Endothelial cell of umbilical vein (primary cell): ENCODE data around the gene RABGGTA. TPM values are rescaled to one million over a fixed set of nuclear protein-coding genes. Genes with fewer than 3 reads are reported as not detected.
A peak's percentile ranks its signal among the peaks of the same experiment; 100 is the strongest.

Source experiments
- BruUV-seq: library from RNA; stranded (reverse); fragments of 400-500 nt; replicated peaks from 2 replicates; lab custom pipeline; 2021; lab: Mats Ljungman, UMichigan
- CTCF ChIA-PET: fragments of 300-600, 350-600 bp; sonication (Branson Sonifier 250); formaldehyde crosslinking; loops from one replicate; lab custom pipeline; 2021; ENCODE audit warnings: antibody characterized with exemption, inconsistent platforms; lab: Charles Lee
- POLR2A ChIA-PET: fragments of 300-600, 350-600 bp; sonication (Branson Sonifier 250); formaldehyde crosslinking; loops from one replicate; lab custom pipeline; 2021; ENCODE audit warnings: antibody characterized with exemption, inconsistent platforms; lab: Charles Lee
- DNase-seq: peaks from one replicate; pipeline ENCODE4 v3.0.0-alpha.2; 2011; ENCODE audit warnings: low read depth, low spot score
- FAIRE-seq: peaks from 2 replicates; lab custom pipeline; 2011; peaks lifted over from hg19 to GRCh38; lab: Jason Lieb, UNC
- H2AFZ ChIP-seq: 2 replicates; pipeline ENCODE4 v1.6.0; 2012; ENCODE audit warnings: low read depth, low read length, control low read depth, inconsistent platforms
- H3K27ac ChIP-seq: 2 replicates; pipeline ENCODE4 v1.5.1; 2011; ENCODE audit warnings: low read depth, mild to moderate bottlenecking, control low read depth, low read length, moderate library complexity; ENCODE audit not compliant: insufficient read depth
- H3K27me3 ChIP-seq, 2 experiments: 2 replicates each; pipeline versions ENCODE4 v1.6.0 to v1.6.1; 2011; ENCODE audit warnings: low read length in 2 of 2, mixed read lengths in 1 of 2; ENCODE audit not compliant: control insufficient read depth in 2 of 2, insufficient read depth in 2 of 2
- H3K36me3 ChIP-seq, 2 experiments: 2 replicates in 1 of 2; 3 replicates in 1 of 2; pipeline ENCODE4 v1.5.1; 2011; ENCODE audit warnings: low read length in 2 of 2, mild to moderate bottlenecking in 1 of 2, moderate library complexity in 1 of 2; ENCODE audit not compliant: control insufficient read depth in 2 of 2, insufficient read depth in 2 of 2; ENCODE audit errors: extremely low read depth in 1 of 2
- H3K4me1 ChIP-seq: 3 replicates; pipeline ENCODE4 v1.5.1; 2011; ENCODE audit warnings: mild to moderate bottlenecking, low read length; ENCODE audit not compliant: control insufficient read depth, insufficient read depth; ENCODE audit errors: extremely low read depth
- H3K4me2 ChIP-seq: 2 replicates; pipeline ENCODE4 v1.6.1; 2011; ENCODE audit warnings: low read length, control low read depth, mixed read lengths; ENCODE audit not compliant: insufficient read depth
- H3K4me3 ChIP-seq, 3 experiments: fragments of 200-600 bp in 1 of 3; sonication (generic), shearing (Covaris generic) in 1 of 3; replicated peaks in 1 of 3; 2 replicates each; pipeline ENCODE4 v1.5.1; 2011 to 2016; ENCODE audit warnings: control low read depth in 3 of 3, low read length in 3 of 3, mild to moderate bottlenecking in 2 of 3, inconsistent platforms in 1 of 3, low read depth in 1 of 3, moderate library complexity in 1 of 3; ENCODE audit not compliant: insufficient read depth in 1 of 3
- H3K79me2 ChIP-seq: 2 replicates; pipeline ENCODE4 v1.6.0; 2012; ENCODE audit warnings: low read length, inconsistent platforms; ENCODE audit not compliant: control insufficient read depth, insufficient read depth
- H3K9ac ChIP-seq: replicated peaks from 2 replicates; pipeline ENCODE3; 2011; ENCODE audit warnings: low read length, control low read depth; ENCODE audit not compliant: insufficient read depth; ENCODE audit errors: extremely low read depth
- H3K9me1 ChIP-seq: replicated peaks from 3 replicates; pipeline ENCODE4 v1.6.0; 2011; ENCODE audit warnings: mild to moderate bottlenecking, low read length; ENCODE audit not compliant: control insufficient read depth, insufficient read depth; ENCODE audit errors: extremely low read depth
- H3K9me3 ChIP-seq: replicated peaks from 2 replicates; pipeline ENCODE4 v1.5.1; 2012; ENCODE audit warnings: low read length, inconsistent platforms; ENCODE audit not compliant: control insufficient read depth, insufficient read depth
- H4K20me1 ChIP-seq: replicated peaks from 2 replicates; pipeline ENCODE3; 2011; ENCODE audit warnings: mild to moderate bottlenecking, low read length; ENCODE audit not compliant: control insufficient read depth, insufficient read depth; ENCODE audit errors: extremely low read depth
- CTCF ChIP-seq, 2 donors: IDR thresholded peaks; 1 replicate in 1 of 2; 2 replicates in 1 of 2; pipeline ENCODE4 v1.5.1; 2011; ENCODE audit warnings: low read length in 2 of 2, mild to moderate bottlenecking in 2 of 2, moderate library complexity in 2 of 2, control low read depth in 1 of 2, inconsistent platforms in 1 of 2, low read depth in 1 of 2; ENCODE audit not compliant: insufficient read depth in 1 of 2; ENCODE audit errors: extremely low read depth in 1 of 2
- EZH2 ChIP-seq: IDR thresholded peaks from 2 replicates; pipeline ENCODE4 v1.6.1; 2012; ENCODE audit warnings: borderline replicate concordance, low read depth, mild to moderate bottlenecking, moderate library complexity, low read length, inconsistent platforms; ENCODE audit not compliant: severe bottlenecking
- FOS ChIP-seq: IDR thresholded peaks from 2 replicates; pipeline ENCODE4 v1.6.1; 2011; ENCODE audit warnings: mild to moderate bottlenecking, low read length, moderate library complexity, borderline replicate concordance; ENCODE audit not compliant: insufficient read depth
- GATA2 ChIP-seq: IDR thresholded peaks from 2 replicates; pipeline ENCODE4 v1.7.0; 2011; ENCODE audit warnings: low read depth, mild to moderate bottlenecking, moderate library complexity, mixed read lengths, low read length; ENCODE audit not compliant: insufficient read length, insufficient read depth
- JUN ChIP-seq: IDR thresholded peaks from 2 replicates; pipeline ENCODE4 v1.6.1; 2011; ENCODE audit warnings: borderline replicate concordance, low read depth; ENCODE audit not compliant: insufficient read length, insufficient read depth
- MAX ChIP-seq: IDR thresholded peaks from 2 replicates; pipeline ENCODE4 v1.6.1; 2011; ENCODE audit not compliant: insufficient read depth, insufficient read length
- MYC ChIP-seq: IDR thresholded peaks from one replicate; pipeline ENCODE4 v1.6.1; 2011; ENCODE audit warnings: mild to moderate bottlenecking, low read depth, low read length
- POLR2A ChIP-seq: IDR thresholded peaks from 2 replicates; pipeline ENCODE4 v1.6.1; 2012; ENCODE audit warnings: low read depth, mild to moderate bottlenecking, control low read depth, low read length
- POLR2AphosphoS5 ChIP-seq: IDR thresholded peaks from 2 replicates; pipeline ENCODE4 v1.6.1; 2012; ENCODE audit warnings: low read depth, mild to moderate bottlenecking, control low read depth, low read length, moderate library complexity; ENCODE audit not compliant: insufficient read depth
- dilution Hi-C: fragments of 300-500 bp; cut with MboI; formaldehyde crosslinking; loops from one replicate; pipeline ENCODE4 v1.15.0; 2019; ENCODE audit warnings: low sequenced_read_pairs; ENCODE audit not compliant: extremely low pct_ligation_motif_present
- intact Hi-C: fragments of 100-400 bp; cut with micrococcal nuclease; formaldehyde crosslinking; loops from one replicate; pipeline ENCODE4 v1.10.0; 2022
- polyA plus RNA-seq, 4 experiments: library from polyadenylated mRNA; depleted of rRNA in 3 of 4; stranded (reverse) in 3 of 4; unstranded in 1 of 4; fragments of >200 nt; gene quantifications; 2 replicates each; pipeline versions ENCODE4 v1.2.1 to v1.2.3, GENCODE V29; 2011 to 2012; ENCODE audit warnings: missing spikeins in 1 of 4
- total RNA-seq: library from RNA; stranded (reverse); gene quantifications from 2 replicates; pipeline ENCODE4 v1.2.3, GENCODE V29; 2021

RABGGTA gene
- total and polyA plus RNA-seq, 2 donors (not counting 3 experiments of a cell fraction or from before 2014, with no cell fraction given), result 29.3 to 80.1 TPM

- no peaks in the 10 kb centered on the region for H3K9me1 ChIP-seq
- H2AFZ ChIP-seq, result peak overlapping the region; percentile 8
- no peaks in the 10 kb centered on the region for H3K9me3 ChIP-seq
- DNase-seq, result peak; percentile 89
- ChIA-PET POLR2A (interaction anchor here (1.0 to 1.5 kb wide), 2 partner anchors 54 to 81 kb away, joined by 3 to 7 read pairs; partner anchors contain the start of genes MDP1 and TINF2), CTCF (interaction anchor here (0.5 to 5.5 kb wide), 40 partner anchors 11 to 241 kb away, joined by 3 to 199 read pairs (median 6); partner anchors contain the start of genes CHMP4A, CIDEB, DCAF11 and EMC9)
- no peaks in the 10 kb centered on the region for H4K20me1 ChIP-seq
- TF ChIP-seq POLR2A (peak; percentile 45), FOS (peak; percentile 88), MAX (peak; percentile 42), CTCF (IDR thresholded peaks at IDR 0.05; ENCODE audit: extremely low read depth in 1 of 2, insufficient read depth in 1 of 2, low read depth in 1 of 2, low read length in 2 of 2) (peak; percentile 74 to 79), GATA2 (no peak), MYC (no peak), POLR2AphosphoS5 (peak; percentile 50), JUN (peak; percentile 84), EZH2 (no peak)
- H3K27me3 ChIP-seq, result no peaks in the 10 kb centered on the region
- H3K36me3 ChIP-seq, result peaks cover 5 to 12% of the 10 kb centered on the region in 2 experiments
- peaks cover 11% of the 10 kb centered on the region for H3K79me2 ChIP-seq
- no peak overlapping the region for H3K4me2 ChIP-seq
- FAIRE-seq, result peak; percentile 99
- H3K4me3 ChIP-seq, result no peak overlapping the region
- H3K4me1 ChIP-seq, result peaks cover 22% of the 10 kb centered on the region
- peak overlapping the region; percentile 71 for H3K27ac ChIP-seq
- TSS peak; percentile 20 for BruUV-seq
- intact Hi-C loops, result loop anchor here (1.0 to 5.0 kb wide), 6 partner anchors 53 to 238 kb away; partner anchors contain the start of genes IPO4, IRF9, MDP1 and PSME2
- dilution Hi-C loops, result no loop called here
- peak overlapping the region; percentile 14 for H3K9ac ChIP-seq
Measured at GRCh38 chr14:24296341-24297157, 25.2 kb upstream of the RABGGTA start.
